Central memory CD4-positive, alpha-beta T cell (primary cell): ENCODE data around the gene TDRD3.
"Not testable (repeated sequence)": the region's sequence is repeated elsewhere in the genome, so short reads cannot be mapped to it uniquely, and the experiment has no call there.

Experiments
- DNase-seq: peaks from one replicate; pipeline ENCODE4 v3.0.0; 2022
- total RNA-seq, 3 experiments: gene quantifications; one replicate each; lab custom pipeline; 2026; lab: John Stamatoyannopoulos, UW

Gene TDRD3
- total RNA-seq: 32.4 to 43.8 (median 38.4) reads per million in 3 experiments

DNA sequence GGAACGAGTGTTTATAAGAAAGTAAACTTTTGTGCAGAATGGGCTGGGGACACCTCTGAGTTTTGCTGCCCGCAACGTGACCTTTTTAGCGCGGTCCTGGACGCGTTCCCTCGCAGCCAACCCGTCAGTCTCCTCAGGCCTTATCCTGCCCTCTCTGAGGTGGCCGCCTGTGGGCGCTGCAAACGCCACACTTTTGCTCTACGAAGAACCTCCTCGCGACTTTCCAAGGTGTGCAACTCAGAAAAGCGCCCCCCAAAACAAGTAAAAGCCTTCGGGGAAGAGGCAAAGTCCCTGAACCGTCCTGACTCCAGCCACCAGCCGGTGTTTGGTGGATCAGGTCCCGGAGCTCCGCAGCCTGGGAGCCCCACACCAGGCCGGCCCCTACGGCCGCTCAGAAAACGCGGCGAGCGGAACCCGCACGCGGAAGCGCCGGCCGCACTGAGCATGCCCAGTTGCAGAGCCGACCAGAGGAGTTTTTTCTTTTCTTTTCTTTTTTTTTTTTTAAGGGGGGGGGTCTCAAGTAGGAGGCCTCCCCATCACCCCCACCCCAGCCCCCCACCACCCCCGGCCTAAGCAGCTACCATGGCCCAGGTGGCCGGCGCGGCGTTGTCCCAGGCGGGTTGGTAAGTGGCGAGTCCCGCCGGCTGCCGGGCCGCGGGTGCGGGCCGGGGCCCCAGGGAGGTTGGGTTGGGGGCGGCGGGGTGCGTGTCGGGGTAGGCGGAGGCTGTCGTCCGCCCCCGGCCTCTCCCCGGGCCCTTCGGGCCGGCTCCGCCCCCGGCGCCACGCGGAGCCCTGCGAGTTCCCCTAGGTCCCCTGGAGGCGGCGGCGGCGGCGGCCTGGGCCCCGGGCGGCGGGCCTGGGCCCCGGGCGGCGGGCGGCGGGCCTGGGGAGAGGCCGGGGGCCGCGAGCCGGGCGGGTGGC is at the start of gene TDRD3:
Gene TDRD3, plus strand, starts transcription at position 438 of the 921 bp plus-strand sequence. Its CDS starts 145 bp downstream, at position 583.
- peak; percentile 79 for DNase-seq

DNA sequence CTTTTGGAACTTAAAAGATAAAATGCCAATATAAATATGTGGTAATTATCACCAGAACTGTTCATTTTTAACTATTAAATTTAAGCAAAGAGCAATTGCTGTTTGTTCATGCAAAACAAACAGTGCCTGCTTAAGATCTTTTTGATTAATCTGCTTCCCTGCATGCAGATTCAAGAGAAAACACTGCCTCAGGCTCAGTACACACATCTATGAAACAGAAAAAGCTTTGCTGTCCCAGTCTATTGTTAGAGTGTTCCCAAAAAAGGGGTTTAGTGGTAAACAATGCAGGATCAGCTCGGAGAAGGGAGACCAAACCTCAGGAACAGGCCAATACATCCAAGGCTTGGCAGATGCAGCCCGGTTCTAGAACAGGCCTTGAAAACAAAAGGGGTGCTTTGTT is 49.3 kb upstream of the TDRD3 start:
- no peak for DNase-seq

GRCh38 chr13:60348097-60348496 is 48.9 kb upstream of the TDRD3 start:
- DNase-seq: no peak

- DNase-seq: no peak
Observed at GRCh38 chr13:60351326-60351725, 45.7 kb upstream of the TDRD3 start.

DNA sequence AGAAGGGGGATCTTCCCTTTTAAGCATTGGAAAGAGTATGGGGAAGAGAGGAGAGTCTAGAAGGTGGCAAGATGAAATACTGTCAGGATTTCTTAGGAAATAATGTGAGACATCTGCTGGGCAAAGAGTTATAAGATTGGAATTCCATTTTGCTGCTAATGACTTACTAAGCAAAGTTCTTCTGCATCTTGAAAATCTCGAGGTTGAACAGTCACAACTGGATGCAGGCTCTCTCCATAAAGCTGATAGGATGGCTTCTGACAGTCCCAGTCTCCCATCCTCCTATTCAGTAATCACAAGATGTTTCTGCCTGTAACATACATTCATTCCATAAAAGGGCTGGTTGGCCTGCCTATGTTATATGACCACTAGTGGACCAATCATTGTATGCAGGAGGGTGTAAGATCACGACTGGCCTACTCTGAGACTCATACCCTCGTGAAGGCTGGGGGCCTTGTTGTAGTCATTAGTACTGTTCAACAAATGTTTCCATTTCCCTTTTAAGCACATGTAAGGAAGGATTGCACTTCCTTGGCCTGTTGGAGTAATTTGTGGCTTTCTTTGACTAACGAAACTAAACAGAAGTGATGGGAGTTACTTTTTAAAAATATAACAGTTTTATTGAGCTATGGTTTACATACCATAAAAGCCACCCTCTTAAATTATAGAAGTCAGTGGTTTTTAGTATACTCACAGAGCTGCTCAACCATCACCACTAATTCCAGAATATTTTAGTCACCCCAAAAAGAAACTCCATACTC is 45.0 kb upstream of the TDRD3 start:
- DNase-seq: no peak

GRCh38 chr13:60352644-60353043 is 44.4 kb upstream of the TDRD3 start:
- no peak for DNase-seq

DNA sequence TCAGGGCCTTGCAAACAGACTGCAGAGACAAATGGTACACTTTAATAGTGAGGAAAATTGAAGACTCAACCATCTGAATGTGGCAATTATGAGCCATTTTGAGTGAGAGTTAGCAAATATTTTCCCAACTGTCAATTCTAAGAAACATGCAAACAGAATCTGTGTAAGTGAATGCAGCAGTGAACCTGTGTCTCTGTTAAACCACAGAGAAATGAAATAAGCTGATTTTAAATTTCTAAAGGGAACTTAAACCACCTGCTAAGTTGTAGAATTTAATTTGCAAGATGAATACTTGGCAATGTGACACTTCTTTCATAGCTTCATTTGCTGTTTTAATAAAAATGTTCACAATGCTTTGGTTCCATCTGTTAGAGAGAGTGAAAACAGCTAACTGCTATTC is 42.0 kb upstream of the TDRD3 start:
- no peak for DNase-seq

GRCh38 chr13:60356970-60357369 is 40.0 kb upstream of the TDRD3 start:
- no peak for DNase-seq

DNA sequence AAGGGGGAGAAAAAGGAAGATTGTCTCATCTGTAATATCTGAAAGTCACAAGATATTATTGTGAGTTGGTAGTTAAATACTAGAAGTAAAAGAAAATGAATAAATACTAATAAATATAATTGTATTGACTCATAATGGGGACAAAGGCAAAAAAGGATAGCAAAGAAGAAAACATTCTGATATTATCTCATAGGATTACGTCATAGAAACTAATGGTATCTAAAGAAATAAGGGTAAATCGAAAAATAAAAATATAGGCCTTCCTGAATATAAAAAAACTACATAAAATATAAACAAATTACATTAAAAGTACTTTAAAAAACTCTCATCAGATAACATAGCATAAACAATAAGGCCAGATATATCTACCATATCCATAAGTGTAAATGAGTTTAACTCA is 38.6 kb upstream of the TDRD3 start:
- no peak for DNase-seq

DNA sequence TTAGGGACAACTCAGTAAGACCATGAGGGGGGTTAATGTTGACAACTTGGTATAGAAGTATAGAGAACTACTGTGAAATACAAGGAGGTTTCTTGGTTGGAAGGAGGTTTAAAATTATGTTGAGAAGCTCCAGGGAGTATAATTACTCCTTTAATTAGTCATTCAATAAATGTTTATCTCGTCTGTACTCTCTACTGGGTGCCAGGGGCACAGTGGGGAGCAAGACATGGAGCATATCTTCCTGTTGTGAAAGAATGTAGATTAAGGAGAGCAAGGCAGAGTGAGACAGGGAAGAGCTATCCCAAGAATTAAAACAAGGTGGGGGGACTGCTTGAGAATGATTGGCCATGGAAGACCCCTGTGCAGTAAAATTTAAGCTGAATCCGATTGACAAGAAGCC is 33.7 kb upstream of the TDRD3 start:
- DNase-seq: no peak

DNA sequence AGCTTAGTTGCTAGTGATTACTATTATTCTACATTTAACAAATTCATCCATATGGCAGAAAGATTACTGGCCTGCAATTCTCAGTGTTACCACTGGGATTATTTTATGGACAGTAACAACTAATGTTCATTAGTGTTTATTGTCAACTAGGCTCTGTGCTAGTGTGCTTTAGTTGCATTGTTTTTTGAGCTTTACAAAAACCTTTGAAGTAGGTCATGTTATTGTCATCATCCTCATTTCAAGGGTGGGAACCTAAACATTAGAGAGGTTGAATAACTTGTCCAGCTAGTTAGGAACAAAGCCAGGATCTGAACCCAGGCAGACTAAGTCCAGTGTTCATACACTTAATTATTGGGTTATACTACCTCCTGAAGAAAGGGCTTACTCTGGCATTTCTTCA is 27.8 kb upstream of the TDRD3 start:
- no peak for DNase-seq

DNA sequence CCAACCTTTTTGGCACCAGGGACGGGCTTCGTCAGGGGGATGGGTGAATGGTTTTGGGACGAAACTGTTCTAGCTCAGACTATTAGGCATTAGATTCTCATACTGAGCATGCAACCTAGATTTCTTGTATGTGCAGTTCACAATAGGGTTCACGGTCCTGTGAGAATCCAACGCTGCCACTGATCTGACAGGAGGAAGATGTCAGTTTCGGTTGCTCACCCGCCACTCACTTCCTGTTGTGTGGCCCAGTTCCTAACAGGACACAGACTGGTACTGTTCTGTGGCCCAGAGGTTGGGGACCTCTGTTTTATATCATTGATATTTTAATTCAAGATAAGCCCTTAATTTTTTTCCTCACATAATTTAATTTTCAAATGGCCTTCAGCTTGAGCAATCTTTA is 26.7 kb upstream of the TDRD3 start:
- DNase-seq: no peak

GRCh38 chr13:60372141-60372540 is 24.9 kb upstream of the TDRD3 start:
- no peak for DNase-seq

GRCh38 chr13:60379282-60379681 is 17.7 kb upstream of the TDRD3 start:
- DNase-seq: not testable (repeated sequence)

GRCh38 chr13:60379837-60380565 is 17.0 kb upstream of the TDRD3 start:
- DNase-seq: no peak

- DNase-seq: no peak
Observed at GRCh38 chr13:60384911-60385310, 12.1 kb upstream of the TDRD3 start.

GRCh38 chr13:60386250-60386649 is 10.8 kb upstream of the TDRD3 start:
- no peak for DNase-seq

DNA sequence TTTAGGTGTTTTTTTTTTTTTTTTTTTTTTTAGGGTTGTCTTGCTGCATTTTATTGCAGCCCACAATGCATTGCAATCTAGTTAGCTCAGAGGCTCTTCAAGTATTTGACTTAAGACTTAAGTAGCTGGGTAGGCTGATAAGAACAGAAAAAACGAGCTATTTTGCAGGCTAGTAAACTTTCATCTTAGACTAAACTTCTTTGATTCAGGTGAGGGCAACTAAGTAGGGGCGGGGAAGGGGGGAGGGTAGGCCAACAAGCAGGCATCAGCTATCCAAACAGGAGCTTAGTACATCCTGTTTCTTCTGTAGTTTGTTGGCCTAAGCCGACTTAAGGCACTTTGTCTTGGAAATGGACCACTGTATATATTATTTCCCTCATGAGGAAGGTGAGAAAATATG is 4.9 kb upstream of the TDRD3 start:
- DNase-seq: no peak

DNA sequence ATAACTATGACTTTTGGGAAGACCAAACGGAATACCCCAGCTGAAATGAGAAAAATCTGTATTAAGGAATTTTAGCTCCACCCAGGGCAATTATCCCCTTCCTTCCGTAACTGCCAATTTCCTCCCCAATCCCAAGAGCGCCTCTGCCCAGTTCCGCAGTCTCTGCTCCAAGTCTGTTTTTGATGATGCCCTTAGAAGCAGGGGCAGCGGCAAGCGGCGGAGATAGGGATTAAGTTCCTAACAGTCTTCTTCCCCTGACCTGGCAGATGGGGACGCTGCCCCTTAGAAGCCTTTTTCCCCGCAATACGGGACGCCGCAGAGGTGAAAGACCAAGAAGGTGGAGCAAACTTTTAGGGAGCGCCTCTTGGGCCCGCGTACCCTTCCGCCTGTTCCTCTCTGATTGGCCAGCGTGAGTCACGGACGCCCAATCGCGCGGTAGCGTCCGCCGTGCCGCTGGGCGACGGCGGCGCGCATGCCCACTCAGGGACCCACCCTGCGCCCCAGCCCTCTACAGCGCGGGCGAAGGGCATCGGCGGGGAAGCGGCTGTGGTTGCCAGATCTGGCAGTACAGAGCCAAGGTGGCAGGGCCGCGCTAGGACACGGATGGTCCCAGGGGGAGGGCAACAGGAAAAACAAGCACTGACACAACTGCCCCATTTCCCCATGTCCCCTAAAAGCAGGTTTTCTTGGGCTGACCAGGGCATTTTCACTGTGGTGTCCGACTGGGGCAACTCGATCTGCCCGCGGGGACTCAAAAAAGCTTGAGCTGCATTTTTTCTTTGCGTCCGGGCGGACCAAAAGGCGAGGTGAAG is 843 bp upstream of the TDRD3 start:
- DNase-seq: peak; percentile 86

- no peak for DNase-seq
Observed at GRCh38 chr13:60397704-60398378, 821 bp downstream of the TDRD3 start.

DNA sequence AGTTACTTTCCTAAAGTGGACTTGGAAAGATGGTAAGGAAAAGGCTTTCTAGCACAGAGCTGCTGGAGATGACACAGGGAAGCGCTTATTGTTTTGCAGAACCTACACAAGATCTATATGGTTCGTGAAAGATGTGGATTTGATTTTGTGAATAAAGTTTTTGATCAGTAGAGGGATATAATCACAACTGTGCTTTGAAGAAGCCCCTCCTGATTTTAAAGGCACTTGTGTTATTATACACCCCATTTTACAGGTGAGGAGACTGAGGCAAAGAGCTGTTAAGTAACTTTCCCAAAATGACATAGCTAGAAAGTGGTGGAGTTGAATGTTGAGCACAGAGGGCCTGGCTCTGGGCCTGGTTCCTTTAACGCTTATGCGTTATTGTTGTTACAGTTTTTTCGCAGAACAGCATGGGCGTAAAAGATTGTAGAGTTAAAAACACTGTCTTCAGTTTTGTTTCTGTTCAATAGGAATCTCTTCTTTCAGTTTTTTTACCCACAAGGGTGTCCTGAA is 1.4 kb downstream of the TDRD3 start:
- DNase-seq: no peak
